Ascending aorta (tissue), 2 donors: ENCODE data around the gene HIBADH. TPM values are rescaled to one million over a fixed set of nuclear protein-coding genes. Genes with fewer than 3 reads are reported as not detected.
A peak's percentile ranks its signal among the peaks of the same experiment; 100 is the strongest.

ENCODE experiments used
- DNase-seq, 2 donors: peaks; one replicate each; pipeline ENCODE4 v3.0.0-alpha.2; 2019; ENCODE audit warnings: low spot score in 2 of 2
- H3K27ac ChIP-seq, 2 donors: fragments of 200-600 bp; sonication (generic); one replicate each; pipeline ENCODE4 v1.5.1; 2016 to 2017; ENCODE audit warnings: mild to moderate bottlenecking in 1 of 2
- H3K27me3 ChIP-seq: fragments of 200-600 bp; sonication (generic); one replicate; pipeline ENCODE4 v1.5.1; 2017
- H3K36me3 ChIP-seq, 2 donors: fragments of 200-600 bp; sonication (generic); one replicate each; pipeline ENCODE4 v1.5.1; 2016
- H3K4me1 ChIP-seq, 2 donors: fragments of 200-600 bp; sonication (generic); one replicate each; pipeline ENCODE4 v1.5.1; 2016 to 2017; ENCODE audit warnings: mild to moderate bottlenecking in 1 of 2
- H3K4me3 ChIP-seq, 2 donors: fragments of 200-600 bp; sonication (generic); one replicate each; pipeline ENCODE4 v1.5.1; 2016 to 2017; ENCODE audit warnings: mild to moderate bottlenecking in 1 of 2
- H3K9me3 ChIP-seq, 2 donors: fragments of 200-600 bp; sonication (generic); one replicate each; pipeline ENCODE4 v1.5.1; 2016
- intact Hi-C: fragments of 100-400 bp; cut with DNase I; formaldehyde crosslinking; loops from one replicate; pipeline ENCODE4 v1.15.1; 2023
- total RNA-seq: library from RNA; depleted of rRNA; stranded (reverse); fragments of >200 nt; gene quantifications from one replicate; pipeline ENCODE4 v1.1.0, GENCODE V29; 2016
- TF ChIP-seq, protein P1 (sequence below), 3 experiments: fragments of 200-600 bp in 2 of 3; fragments of 450-650 bp in 1 of 3; sonication (generic) in 2 of 3; IDR thresholded peaks; one replicate each; pipeline ENCODE4 v1.5.1; 2016 to 2019; ENCODE audit warnings: antibody characterized with exemption in 3 of 3, mild to moderate bottlenecking in 1 of 3, moderate library complexity in 1 of 3

The HIBADH gene
- total RNA-seq, 1 donor from 2014 or later: 10.6 TPM

DNA sequence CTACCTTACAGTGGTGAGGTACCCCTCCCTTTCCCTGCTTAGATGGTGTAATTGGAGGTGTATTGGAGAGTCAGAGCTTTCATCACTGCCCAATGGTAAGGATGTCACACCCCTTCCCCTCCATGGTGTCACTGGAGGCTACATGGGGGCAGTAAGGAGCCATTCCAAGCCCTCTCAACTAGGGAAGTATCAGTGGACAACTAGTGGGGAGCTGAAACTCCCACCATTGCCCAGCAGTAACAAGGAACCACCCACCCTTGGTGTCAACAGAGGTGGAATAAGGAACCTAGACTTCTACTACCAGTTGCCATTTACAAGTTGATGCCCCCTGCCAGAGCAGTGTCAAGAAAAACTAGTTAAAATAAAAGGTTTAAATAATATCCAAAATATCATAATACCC, 2.8 kb upstream of the HIBADH start:
- H3K4me1 ChIP-seq: peaks cover 0 to 3% of the 10 kb centered on the region in 2 donors
- TF ChIP-seq, protein P1, sequence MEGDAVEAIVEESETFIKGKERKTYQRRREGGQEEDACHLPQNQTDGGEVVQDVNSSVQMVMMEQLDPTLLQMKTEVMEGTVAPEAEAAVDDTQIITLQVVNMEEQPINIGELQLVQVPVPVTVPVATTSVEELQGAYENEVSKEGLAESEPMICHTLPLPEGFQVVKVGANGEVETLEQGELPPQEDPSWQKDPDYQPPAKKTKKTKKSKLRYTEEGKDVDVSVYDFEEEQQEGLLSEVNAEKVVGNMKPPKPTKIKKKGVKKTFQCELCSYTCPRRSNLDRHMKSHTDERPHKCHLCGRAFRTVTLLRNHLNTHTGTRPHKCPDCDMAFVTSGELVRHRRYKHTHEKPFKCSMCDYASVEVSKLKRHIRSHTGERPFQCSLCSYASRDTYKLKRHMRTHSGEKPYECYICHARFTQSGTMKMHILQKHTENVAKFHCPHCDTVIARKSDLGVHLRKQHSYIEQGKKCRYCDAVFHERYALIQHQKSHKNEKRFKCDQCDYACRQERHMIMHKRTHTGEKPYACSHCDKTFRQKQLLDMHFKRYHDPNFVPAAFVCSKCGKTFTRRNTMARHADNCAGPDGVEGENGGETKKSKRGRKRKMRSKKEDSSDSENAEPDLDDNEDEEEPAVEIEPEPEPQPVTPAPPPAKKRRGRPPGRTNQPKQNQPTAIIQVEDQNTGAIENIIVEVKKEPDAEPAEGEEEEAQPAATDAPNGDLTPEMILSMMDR (IDR thresholded peaks at IDR 0.05): no peak
- H3K27ac ChIP-seq: no peak overlapping the region
- DNase-seq: no peak
- intact Hi-C loops: loop anchor here (10.0 kb wide), 2 partner anchors 739 to 1019 kb away; no protein-coding TSS in a partner anchor
- no peaks in the 10 kb centered on the region for H3K36me3 ChIP-seq
- no peak overlapping the region for H3K4me3 ChIP-seq
- H3K27me3 ChIP-seq: no peaks in the 10 kb centered on the region
- no peaks in the 10 kb centered on the region for H3K9me3 ChIP-seq

DNA sequence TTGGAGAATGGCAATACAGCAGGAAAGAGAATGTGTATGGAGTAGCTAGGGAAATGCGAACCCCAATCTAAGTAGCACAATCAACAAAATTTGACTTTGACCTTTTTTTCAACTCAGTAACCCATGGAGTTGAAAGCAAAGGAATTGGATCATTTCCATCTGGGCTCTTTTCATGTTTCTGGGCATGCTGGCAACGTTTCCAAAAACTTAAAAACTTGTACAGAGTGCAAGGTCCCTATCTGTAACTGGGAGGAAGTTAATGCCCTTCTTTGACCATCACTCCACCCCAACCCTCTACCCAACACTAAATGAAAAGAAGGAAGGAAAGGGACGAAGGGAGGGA, 1.3 kb upstream of the HIBADH start:
- Histone ChIP-seq H3K27ac (no peak overlapping the region), H3K9me3 (no peaks in the 10 kb centered on the region), H3K36me3 (peaks cover 0 to 3% of the 10 kb centered on the region in 2 donors), H3K4me1 (peaks cover 0 to 3% of the 10 kb centered on the region in 2 donors), H3K27me3 (no peaks in the 10 kb centered on the region), H3K4me3 (no peak overlapping the region)
- DNase-seq: no peak
- intact Hi-C loops: loop anchor here (1.0 to 10.0 kb wide), 7 partner anchors 13 to 1021 kb away; partner anchors contain the start of gene TAX1BP1
- TF ChIP-seq, protein P1 (IDR thresholded peaks at IDR 0.05): no peak

DNA sequence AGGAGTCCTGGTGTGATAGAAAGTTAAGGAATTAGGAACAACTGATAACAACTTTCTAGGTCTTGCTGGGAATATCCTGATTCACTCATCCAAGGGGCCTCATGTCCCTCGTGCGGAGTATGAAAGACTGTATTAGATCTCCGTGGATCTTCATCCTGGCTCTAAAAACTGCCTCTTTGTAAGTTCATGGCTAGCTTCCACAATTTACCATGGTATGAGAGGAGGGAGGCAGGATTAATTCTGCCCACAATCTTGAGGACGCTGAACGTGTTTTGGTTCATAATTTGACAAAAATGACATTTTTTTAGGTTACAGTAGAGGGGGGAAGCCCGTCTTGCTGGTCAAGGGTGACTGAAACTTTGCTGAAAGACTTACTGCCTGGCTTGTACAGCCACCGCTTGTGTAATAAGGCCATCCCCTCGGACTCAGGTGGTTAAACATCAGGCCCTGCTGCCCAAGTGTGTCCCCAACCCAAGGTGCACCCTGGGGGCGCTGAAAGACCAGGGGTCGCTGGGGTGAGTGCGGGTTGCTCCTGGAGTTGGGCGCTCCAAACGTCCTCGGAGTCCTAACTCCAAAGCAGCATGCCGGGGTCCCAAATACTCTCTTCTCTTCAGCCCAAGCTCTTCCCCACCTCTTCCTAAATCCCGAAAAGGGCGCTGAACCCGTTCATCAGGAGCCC, 733 bp downstream of the HIBADH start:
- TF ChIP-seq, protein P1 (IDR thresholded peaks at IDR 0.05): no peak
- peaks cover 0 to 3% of the 10 kb centered on the region in 2 donors for H3K4me1 ChIP-seq
- peaks cover 0 to 3% of the 10 kb centered on the region in 2 donors for H3K36me3 ChIP-seq
- peak overlapping the region; percentile 79 to 91 for H3K27ac ChIP-seq
- DNase-seq: peak in 1 of 2 donors; percentile 68
- peak overlapping the region; percentile 76 to 92 for H3K4me3 ChIP-seq
- intact Hi-C loops: loop anchor here (5.0 to 10.0 kb wide), 5 partner anchors 375 to 1023 kb away; no protein-coding TSS in a partner anchor
- H3K9me3 ChIP-seq: no peaks in the 10 kb centered on the region
- H3K27me3 ChIP-seq: no peaks in the 10 kb centered on the region

DNA sequence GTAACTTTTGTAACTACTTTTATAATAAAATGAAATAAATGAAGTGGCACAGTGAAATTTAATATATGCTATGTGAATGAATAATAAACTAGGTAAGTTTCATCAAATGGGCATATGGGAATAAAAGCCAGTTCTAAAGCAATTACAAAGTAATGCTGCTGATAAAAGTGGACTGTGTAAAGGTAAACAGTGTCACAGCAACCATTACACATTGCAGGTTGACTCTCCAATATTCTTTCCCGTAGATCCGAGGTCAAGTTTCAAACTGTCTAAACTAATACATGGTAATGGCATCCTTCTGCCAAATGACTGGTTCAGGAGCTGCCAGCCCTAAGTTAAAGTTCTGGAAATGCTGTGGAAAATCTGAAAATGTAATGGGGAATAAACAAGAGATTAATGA, 6.0 kb downstream of the HIBADH start:
- peaks cover 0 to 1% of the 10 kb centered on the region in 2 donors for H3K4me1 ChIP-seq
- no peak overlapping the region for H3K4me3 ChIP-seq
- peaks cover 0 to 5% of the 10 kb centered on the region in 2 donors for H3K36me3 ChIP-seq
- no peak for DNase-seq
- H3K27ac ChIP-seq: no peak overlapping the region
- TF ChIP-seq, protein P1 (IDR thresholded peaks at IDR 0.05): no peak
- H3K27me3 ChIP-seq: no peaks in the 10 kb centered on the region
- H3K9me3 ChIP-seq: no peaks in the 10 kb centered on the region
- intact Hi-C loops: no loop called here

DNA sequence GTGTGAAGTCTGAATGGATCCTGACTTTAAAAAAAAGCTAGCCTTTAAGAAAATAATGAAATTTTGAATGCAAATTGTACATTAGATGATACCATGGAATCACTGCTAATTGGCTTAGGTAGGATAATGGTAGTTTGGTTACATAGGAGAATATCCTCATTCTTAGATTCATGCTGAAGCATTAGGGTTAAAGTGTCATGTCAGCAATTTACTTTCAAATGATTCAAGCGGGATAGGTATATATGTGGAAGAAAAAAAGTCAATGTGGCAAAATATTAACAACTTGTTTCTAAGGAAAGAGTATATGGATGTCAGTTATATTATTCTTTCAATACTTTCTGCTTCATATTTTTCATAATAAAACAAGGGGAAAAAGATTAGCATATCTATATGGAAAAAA, 7.5 kb downstream of the HIBADH start:
- no peaks in the 10 kb centered on the region for H3K9me3 ChIP-seq
- H3K4me3 ChIP-seq: no peak overlapping the region
- TF ChIP-seq, protein P1 (IDR thresholded peaks at IDR 0.05): no peak
- H3K36me3 ChIP-seq: peaks cover 0 to 5% of the 10 kb centered on the region in 2 donors
- H3K4me1 ChIP-seq: no peaks in the 10 kb centered on the region
- H3K27me3 ChIP-seq: no peaks in the 10 kb centered on the region
- H3K27ac ChIP-seq: no peak overlapping the region
- intact Hi-C loops: no loop called here
- DNase-seq: no peak
